A549 (cell line): Measurements from ENCODE around the gene PRMT7. TPM values are rescaled to one million over a fixed set of nuclear protein-coding genes. Genes with fewer than 3 reads are reported as not detected.

Experiments used
- ATAC-seq, 2 experiments: fragments of 200-7000 bp in 1 of 2; fragments of >200 bp in 1 of 2; cut with Nextera tagmentation in 1 of 2; cut with Tn5 transposase in 1 of 2; 3 replicates each; pipeline versions ENCODE4 v1.8.0 to v1.9.1; 2018 to 2020; ENCODE audit warnings: mild to moderate bottlenecking in 1 of 2, moderate library complexity in 1 of 2
- CTCF ChIA-PET: fragments of 300-600 bp; sonication (Branson Sonifier 250); formaldehyde crosslinking; extraction: SDS; loops from one replicate; lab custom pipeline; 2021; ENCODE audit warnings: antibody characterized with exemption, inconsistent platforms; lab: Yijun Ruan, JAX
- POLR2A ChIA-PET: fragments of 350-600 bp; formaldehyde crosslinking; extraction: SDS; loops from one replicate; lab custom pipeline; 2021; ENCODE audit warnings: antibody characterized with exemption, inconsistent platforms; lab: Yijun Ruan, JAX
- DNase-seq, 2 experiments: peaks; one replicate each; pipeline versions ENCODE4 v3.0.0 to v3.0.0-alpha.2; 2011 to 2016; ENCODE audit warnings: low read depth in 1 of 2, low spot score in 1 of 2
- FAIRE-seq: peaks from 2 replicates; lab custom pipeline; 2011; peaks lifted over from hg19 to GRCh38; lab: Jason Lieb, UNC
- H3K27ac ChIP-seq, 2 experiments: fragments of >200 bp; sonication (Bioruptor Twin); formaldehyde crosslinking; 3 replicates each; pipeline ENCODE4 v1.5.1; 2016 to 2017
- H3K4me1 ChIP-seq: fragments of >200 bp; sonication (Bioruptor Twin); formaldehyde crosslinking; 3 replicates; pipeline ENCODE4 v1.6.1; 2016
- H3K4me2 ChIP-seq: fragments of >200 bp; sonication (Bioruptor Twin); formaldehyde crosslinking; 3 replicates; pipeline ENCODE4 v1.6.1; 2016
- H3K4me3 ChIP-seq: fragments of >200 bp; sonication (Bioruptor Twin); formaldehyde crosslinking; 3 replicates; pipeline ENCODE4 v1.5.1; 2016
- H3K9me3 ChIP-seq: fragments of >200 bp; sonication (Bioruptor Twin); formaldehyde crosslinking; 3 replicates; pipeline ENCODE4 v1.6.1; 2016
- ATOH8 ChIP-seq: fragments of 250-450 bp; sonication (Bioruptor Pico); IDR thresholded peaks from 2 replicates; pipeline ENCODE4 v1.5.0; 2020; ENCODE audit warnings: low read depth, mild to moderate bottlenecking, moderate library complexity
- BCL3 ChIP-seq: fragments of >200 bp; sonication (Bioruptor Twin); formaldehyde crosslinking; IDR thresholded peaks from 3 replicates; pipeline ENCODE4 v1.6.1; 2016
- CBX2 ChIP-seq: fragments of 200-600 bp; sonication (generic); IDR thresholded peaks from 2 replicates; pipeline ENCODE4 v1.6.1; 2016; ENCODE audit warnings: low read depth, mild to moderate bottlenecking, borderline replicate concordance
- CHD4 ChIP-seq: fragments of 200-600 bp; sonication (generic); IDR thresholded peaks from 2 replicates; pipeline ENCODE4 v1.6.1; 2016; ENCODE audit warnings: antibody characterized with exemption, mild to moderate bottlenecking, borderline replicate concordance
- CTCF ChIP-seq: fragments of >200 bp; sonication (Bioruptor Twin); formaldehyde crosslinking; IDR thresholded peaks from 3 replicates; pipeline ENCODE4 v1.5.1; 2016
- E2F6 ChIP-seq: IDR thresholded peaks from 2 replicates; pipeline ENCODE4 v1.6.1; 2012; ENCODE audit warnings: low read depth, borderline replicate concordance
- GATA3 ChIP-seq: IDR thresholded peaks from 2 replicates; pipeline ENCODE4 v1.6.1; 2012; ENCODE audit warnings: borderline replicate concordance
- HES2 ChIP-seq: fragments of >200 bp; sonication (Bioruptor Twin); formaldehyde crosslinking; IDR thresholded peaks from 2 replicates; pipeline ENCODE4 v1.6.1; 2016
- HOXA7 ChIP-seq: fragments of 250-450 bp; sonication (Bioruptor Pico); IDR thresholded peaks from 2 replicates; pipeline ENCODE4 v1.5.0; 2020; ENCODE audit warnings: mild to moderate bottlenecking, moderate library complexity
- JUNB ChIP-seq: fragments of >200 bp; sonication (Bioruptor Twin); formaldehyde crosslinking; IDR thresholded peaks from 2 replicates; pipeline ENCODE4 v1.6.1; 2016
- KDM1A ChIP-seq: fragments of 200-600 bp; sonication (generic); IDR thresholded peaks from 2 replicates; pipeline ENCODE4 v1.6.1; 2016; ENCODE audit warnings: low read depth, mild to moderate bottlenecking
- MAZ ChIP-seq: fragments of 150-350 bp; IDR thresholded peaks from 2 replicates; pipeline ENCODE4 v1.6.1; 2014; ENCODE audit warnings: antibody characterized with exemption, low read depth, low read length, borderline replicate concordance
- MYC ChIP-seq: IDR thresholded peaks from 2 replicates; pipeline ENCODE4 v1.6.1; 2012; ENCODE audit warnings: mild to moderate bottlenecking, inconsistent platforms, low read length, improper control_type of control experiment, borderline replicate concordance
- NFE2L2 ChIP-seq: fragments of 150-350 bp; conservative IDR thresholded peaks from 2 replicates; pipeline ENCODE4 v1.6.1; 2014; ENCODE audit warnings: low read length
- NPAS2 ChIP-seq: fragments of 250-450 bp; sonication (Bioruptor Pico); IDR thresholded peaks from 2 replicates; pipeline ENCODE4 v1.8.0; 2022; ENCODE audit warnings: mild to moderate bottlenecking, moderate library complexity, borderline replicate concordance
- PHF8 ChIP-seq: fragments of 200-600 bp; sonication (generic); IDR thresholded peaks from 2 replicates; pipeline ENCODE4 v1.6.1; 2016; ENCODE audit warnings: low read depth, mild to moderate bottlenecking, antibody characterized with exemption, moderate library complexity, borderline replicate concordance
- POLR2AphosphoS2 ChIP-seq: conservative IDR thresholded peaks from 2 replicates; pipeline ENCODE4 v1.6.1; 2012; ENCODE audit warnings: low read length, improper control_type of control experiment, inconsistent platforms
- RCOR1 ChIP-seq: fragments of 150-350 bp; IDR thresholded peaks from 2 replicates; pipeline ENCODE4 v1.6.1; 2014; ENCODE audit warnings: antibody characterized with exemption, low read length, low read depth
- SREBF2 ChIP-seq: fragments of 450-650 bp; IDR thresholded peaks from 2 replicates; pipeline ENCODE4 v1.6.1; 2014; ENCODE audit warnings: mild to moderate bottlenecking, moderate library complexity
- USF2 ChIP-seq: fragments of 450-650 bp; IDR thresholded peaks from 2 replicates; pipeline ENCODE4 v1.6.1; 2014; ENCODE audit warnings: antibody characterized with exemption
- ZSCAN20 ChIP-seq: fragments of 250-450 bp; sonication (Bioruptor Pico); IDR thresholded peaks from 2 replicates; pipeline ENCODE4 v1.8.0; 2022; ENCODE audit warnings: mild to moderate bottlenecking, moderate library complexity
- WGBS: methylation state at CpG from one replicate; pipeline ENCODE4 v1.1.6; 2017; ENCODE audit errors: missing lambda C conversion rate; 5-methylcytosine and 5-hydroxymethylcytosine counted together
- polyA plus RNA-seq, 4 experiments: library from polyadenylated mRNA; depleted of rRNA in 3 of 4; stranded (reverse); fragments of >200 nt; fragmentation: RNase III in 1 of 4; extraction: RNeasy Plus Mini Kit Qiagen cat#74134 plus additional on column Dnase treatment in 1 of 4; gene quantifications; 2 replicates in 3 of 4; 3 replicates in 1 of 4; pipeline ENCODE4 v1.2.3, GENCODE V29; 2011 to 2017

The PRMT7 gene
- polyA plus RNA-seq, 2 of the 4 experiments (the other 2 are of a cell fraction): 37.1 to 44.7 TPM

- TF ChIP-seq GATA3: no peak
- TF ChIP-seq POLR2AphosphoS2: no peak
- TF ChIP-seq ZSCAN20 (CRISPR knock-in tag): no peak
- TF ChIP-seq PHF8: no peak
- TF ChIP-seq BCL3: no peak
- no peak for TF ChIP-seq KDM1A
- no peak for TF ChIP-seq SREBF2
Observed at GRCh38 chr16:68289202-68289601, 21.6 kb upstream of the PRMT7 start (continued).

GRCh38 chr16:68289621-68290329 lies 21.0 kb upstream of the PRMT7 start:
- POLR2A ChIA-PET: interaction anchor here (2.0 kb wide), 1 partner anchor 21 kb away, joined by 5 read pairs; the partner anchor contains the start of genes PRMT7 and SLC7A6OS
- no peak; a peak in 1 of 6 replicates for ATAC-seq
- 91% methylated on average over 4 of the region's 4 CpGs for WGBS
- no peak for FAIRE-seq
- no peak for TF ChIP-seq USF2
- TF ChIP-seq CTCF: no peak
- TF ChIP-seq E2F6: no peak
- TF ChIP-seq CHD4: no peak
- TF ChIP-seq JUNB: no peak
- no peak for TF ChIP-seq MYC
- no peak for TF ChIP-seq KDM1A
- no peak for TF ChIP-seq NPAS2 (CRISPR knock-in tag)
- no peak for TF ChIP-seq GATA3
- no peak for TF ChIP-seq RCOR1
- TF ChIP-seq HOXA7 (CRISPR knock-in tag): no peak
- no peak for TF ChIP-seq NFE2L2
- TF ChIP-seq CBX2: no peak
- TF ChIP-seq HES2: no peak
- TF ChIP-seq ATOH8: no peak
- TF ChIP-seq BCL3: no peak
- no peak for TF ChIP-seq MAZ
- TF ChIP-seq, all 56 proteins: peak for 0
- CTCF ChIA-PET: interaction anchor here (0.8 to 5.9 kb wide), 7 partner anchors 9 to 39 kb away, joined by 3 to 35 read pairs (median 4); no protein-coding TSS in a partner anchor
- Histone ChIP-seq H3K4me2 (no peak overlapping the region), H3K27ac (no peak overlapping the region), H3K4me3 (no peak overlapping the region), H3K9me3 (no peaks in the 10 kb centered on the region), H3K4me1 (peaks cover 15% of the 10 kb centered on the region)
- no peak for DNase-seq
